GM23248 (cell line): ENCODE data around the gene ACACA. TPM values are rescaled to one million over a fixed set of nuclear protein-coding genes. Genes with fewer than 3 reads are reported as not detected.

Source experiments
- DNase-seq: peaks from one replicate; pipeline ENCODE4 v3.0.0-alpha.2; 2015
- H2AFZ ChIP-seq: fragments of 200-600 bp; sonication (generic); 2 replicates; pipeline ENCODE4 v1.6.1; 2016; ENCODE audit warnings: antibody characterized with exemption
- H3F3A ChIP-seq: fragments of 200-600 bp; sonication (generic); 2 replicates; pipeline ENCODE4 v1.6.1; 2016; ENCODE audit warnings: mild to moderate bottlenecking, antibody characterized with exemption, mixed run types; ENCODE audit not compliant: insufficient read depth
- H3K27ac ChIP-seq: fragments of 200-600 bp; sonication (generic); 2 replicates; pipeline ENCODE4 v1.5.1; 2016; ENCODE audit warnings: mild to moderate bottlenecking
- H3K27me3 ChIP-seq: fragments of 200-600 bp; sonication (generic); replicated peaks from 2 replicates; pipeline ENCODE4 v1.6.1; 2016; ENCODE audit warnings: mild to moderate bottlenecking; ENCODE audit not compliant: insufficient read depth
- H3K36me3 ChIP-seq: fragments of 200-600 bp; sonication (generic); 2 replicates; pipeline ENCODE4 v1.6.1; 2016; ENCODE audit warnings: low read depth, mild to moderate bottlenecking
- H3K4me1 ChIP-seq: fragments of 200-600 bp; sonication (generic); 2 replicates; pipeline ENCODE4 v1.6.1; 2016; ENCODE audit warnings: mild to moderate bottlenecking; ENCODE audit not compliant: insufficient read depth
- H3K4me2 ChIP-seq: fragments of 200-600 bp; sonication (generic); one replicate; pipeline ENCODE4 v1.6.1; 2016; ENCODE audit warnings: mild to moderate bottlenecking; ENCODE audit not compliant: unreplicated experiment
- H3K4me3 ChIP-seq: fragments of 200-600 bp; sonication (generic); 2 replicates; pipeline ENCODE4 v1.5.1; 2016; ENCODE audit warnings: mild to moderate bottlenecking
- H3K79me2 ChIP-seq: fragments of 200-600 bp; sonication (generic); 2 replicates; pipeline ENCODE4 v1.6.1; 2016; ENCODE audit warnings: mild to moderate bottlenecking; ENCODE audit not compliant: insufficient read depth
- H3K9ac ChIP-seq: fragments of 200-600 bp; sonication (generic); 2 replicates; pipeline ENCODE4 v1.6.1; 2016; ENCODE audit warnings: mild to moderate bottlenecking
- H3K9me2 ChIP-seq: fragments of 200-600 bp; sonication (generic); 2 replicates; pipeline ENCODE4 v1.6.1; 2016; ENCODE audit warnings: mixed run types, mild to moderate bottlenecking, moderate library complexity; ENCODE audit not compliant: insufficient read depth
- H3K9me3 ChIP-seq: fragments of 200-600 bp; sonication (generic); one replicate; pipeline ENCODE4 v1.6.1; 2017; ENCODE audit warnings: low read depth
- H4K20me1 ChIP-seq: fragments of 200-600 bp; sonication (generic); 2 replicates; pipeline ENCODE4 v1.6.0; 2016; ENCODE audit not compliant: insufficient read depth
- EZH2 ChIP-seq: fragments of 200-600 bp; sonication (generic); IDR thresholded peaks from 2 replicates; pipeline ENCODE4 v1.6.1; 2018; ENCODE audit warnings: antibody characterized with exemption, mild to moderate bottlenecking; ENCODE audit not compliant: insufficient read depth, poor library complexity, severe bottlenecking
- EZH2phosphoT487 ChIP-seq: fragments of 200-600 bp; sonication (generic); IDR thresholded peaks from 2 replicates; pipeline ENCODE4 v1.6.1; 2018; ENCODE audit warnings: antibody characterized with exemption, moderate library complexity, mild to moderate bottlenecking, low read depth; ENCODE audit not compliant: insufficient read depth
- WGBS, 2 experiments: methylation state at CpG; one replicate each; pipeline ENCODE4 v1.1.6; 2015 to 2017; ENCODE audit warnings: low lambda C conversion rate in 2 of 2, low coverage in 1 of 2; ENCODE audit errors: missing lambda C conversion rate in 2 of 2; 5-methylcytosine and 5-hydroxymethylcytosine counted together
- in situ Hi-C: fragments of 300-500 bp; cut with MboI; formaldehyde crosslinking; loops from 2 replicates; pipeline ENCODE4 v1.15.0; 2020
- polyA plus RNA-seq: library from polyadenylated mRNA; unstranded; fragments of >200 nt; fragmentation: Nextera tagmentation; extraction: Ambion mirVana; gene quantifications from 2 replicates; pipeline ENCODE4 v1.2.1, GENCODE V29; 2016
- total RNA-seq: library from RNA; depleted of rRNA; stranded (reverse); fragments of >200 nt; shearing (Covaris generic); gene quantifications from 2 replicates; pipeline ENCODE4 v1.2.3, GENCODE V29; 2014

The ACACA gene
- total and polyA plus RNA-seq, 2 experiments from 2014 or later, result 10.2 to 21.9 TPM

- no peaks in the 10 kb centered on the region for H3K79me2 ChIP-seq
Observed at GRCh38 chr17:37066322-37067255, 340.0 kb downstream of the ACACA start.

GRCh38 chr17:37065486-37066321, 340.9 kb downstream of the ACACA start:
- Histone ChIP-seq H3F3A (no peaks in the 10 kb centered on the region), H3K4me1 (0 out of 2 replicates have a peak, but pooled peaks cover 3% of the 10 kb centered on the region), H3K9me3 (no peaks in the 10 kb centered on the region), H3K4me3 (no peak overlapping the region), H3K27me3 (no peaks in the 10 kb centered on the region), H3K9me2 (no peaks in the 10 kb centered on the region), H3K27ac (no peak overlapping the region), H3K36me3 (no peaks in the 10 kb centered on the region), H3K4me2 (no peak overlapping the region), H4K20me1 (no peaks in the 10 kb centered on the region), H3K9ac (no peak overlapping the region), H2AFZ (no peak overlapping the region), H3K79me2 (no peaks in the 10 kb centered on the region)
- TF ChIP-seq EZH2 (no peak), EZH2phosphoT487 (no peak)
- 55 to 61% methylated on average over 21 to 23 of the region's 23 CpGs for WGBS, 2 experiments
- DNase-seq, result no peak
- in situ Hi-C loops, result no loop called here

More at GRCh38 chr17:37066322-37067255, 340.0 kb downstream of the ACACA start:
- no peak overlapping the region for H3K9ac ChIP-seq
- 0 out of 2 replicates have a peak, but pooled peaks cover 3% of the 10 kb centered on the region for H3K4me1 ChIP-seq
- in situ Hi-C loops, result no loop called here
- 37 to 42% methylated on average over 24 to 25 of the region's 25 CpGs for WGBS, 2 experiments
- H3K4me2 ChIP-seq, result no peak overlapping the region
- H3K9me3 ChIP-seq, result no peaks in the 10 kb centered on the region
- no peaks in the 10 kb centered on the region for H3K36me3 ChIP-seq
- no peak overlapping the region for H3K4me3 ChIP-seq
- H3K27me3 ChIP-seq, result no peaks in the 10 kb centered on the region
- no peaks in the 10 kb centered on the region for H3K9me2 ChIP-seq
- no peak overlapping the region for H3K27ac ChIP-seq
- DNase-seq, result no peak
- TF ChIP-seq EZH2, result no peak
- no peak for TF ChIP-seq EZH2phosphoT487
- H2AFZ ChIP-seq, result no peak overlapping the region
- H3F3A ChIP-seq, result no peaks in the 10 kb centered on the region
- H4K20me1 ChIP-seq, result no peaks in the 10 kb centered on the region

- no peak overlapping the region for H3K9ac ChIP-seq
- H4K20me1 ChIP-seq, result no peaks in the 10 kb centered on the region
- 74 to 84% methylated on average over 8 of the region's 8 CpGs for WGBS, 2 experiments
- H3K79me2 ChIP-seq, result no peaks in the 10 kb centered on the region
- TF ChIP-seq EZH2phosphoT487 (no peak), EZH2 (no peak)
- no peaks in the 10 kb centered on the region for H3K27me3 ChIP-seq
- no peak overlapping the region for H3K4me3 ChIP-seq
- no peaks in the 10 kb centered on the region for H3K9me3 ChIP-seq
- H2AFZ ChIP-seq, result no peak overlapping the region
- no peaks in the 10 kb centered on the region for H3F3A ChIP-seq
- no peaks in the 10 kb centered on the region for H3K9me2 ChIP-seq
- 0 out of 2 replicates have a peak, but pooled peaks cover 3% of the 10 kb centered on the region for H3K4me1 ChIP-seq
- no peak for DNase-seq
- no peak overlapping the region for H3K4me2 ChIP-seq
- in situ Hi-C loops, result no loop called here
- no peaks in the 10 kb centered on the region for H3K36me3 ChIP-seq
- H3K27ac ChIP-seq, result no peak overlapping the region
Observed at GRCh38 chr17:37064956-37065355, 341.7 kb downstream of the ACACA start.

GRCh38 chr17:37064206-37064605, 342.4 kb downstream of the ACACA start:
- H3K4me3 ChIP-seq, result no peak overlapping the region
- H3K9ac ChIP-seq, result no peak overlapping the region
- no peak for DNase-seq
- H4K20me1 ChIP-seq, result no peaks in the 10 kb centered on the region
- no peak overlapping the region for H2AFZ ChIP-seq
- no peaks in the 10 kb centered on the region for H3K9me2 ChIP-seq
- WGBS, 2 experiments, result 40 to 45% methylated on average over 11 of the region's 11 CpGs
- no peaks in the 10 kb centered on the region for H3K27me3 ChIP-seq
- H3K79me2 ChIP-seq, result no peaks in the 10 kb centered on the region
- H3K4me1 ChIP-seq, result 0 out of 2 replicates have a peak, but pooled peaks cover 3% of the 10 kb centered on the region
- no peak overlapping the region for H3K27ac ChIP-seq
- H3K4me2 ChIP-seq, result no peak overlapping the region
- H3F3A ChIP-seq, result no peaks in the 10 kb centered on the region
- in situ Hi-C loops, result no loop called here
- no peaks in the 10 kb centered on the region for H3K9me3 ChIP-seq
- no peaks in the 10 kb centered on the region for H3K36me3 ChIP-seq
- TF ChIP-seq EZH2, result no peak
- no peak for TF ChIP-seq EZH2phosphoT487
